AG09319 (cell line): ENCODE data around the gene PRKG2.
A peak's percentile ranks its signal among the peaks of the same experiment; 100 is the strongest.

Experiments
- DNase-seq: peaks from one replicate; pipeline ENCODE4 v3.0.0-alpha.2; 2010; ENCODE audit warnings: low read depth; ENCODE audit errors: extremely low read depth
- CTCF ChIP-seq: IDR thresholded peaks from 2 replicates; pipeline ENCODE4 v1.5.1; 2011; ENCODE audit warnings: low read depth, mild to moderate bottlenecking, inconsistent platforms, low read length, moderate library complexity

Gene PRKG2

GRCh38 chr4:81093720-81094401 lies 121.2 kb downstream of the PRKG2 start:
- TF ChIP-seq CTCF: no peak
- no peak for DNase-seq

- no peak for TF ChIP-seq CTCF
- no peak for DNase-seq
These were observed 129.0 kb downstream of the PRKG2 start for GRCh38 chr4:81085979-81086378.

- TF ChIP-seq CTCF: no peak
- DNase-seq: no peak
These were observed 129.7 kb downstream of the PRKG2 start for GRCh38 chr4:81085291-81085690.

GRCh38 chr4:81084634-81085033 lies 130.4 kb downstream of the PRKG2 start:
- no peak for TF ChIP-seq CTCF
- DNase-seq: no peak

- peak; percentile 30 for TF ChIP-seq CTCF
- DNase-seq: no peak
These were observed 131.0 kb downstream of the PRKG2 start for GRCh38 chr4:81084029-81084428.

GRCh38 chr4:81081156-81081555 lies 133.9 kb downstream of the PRKG2 start:
- no peak for TF ChIP-seq CTCF
- no peak for DNase-seq

- no peak for TF ChIP-seq CTCF
- no peak for DNase-seq
These were observed 144.0 kb downstream of the PRKG2 start for GRCh38 chr4:81071013-81071412.
